CD4-positive, alpha-beta T cell treated with Interleukin-4 for 1 hour (primary cell): ENCODE results near the gene TNNI2.
"Not testable (repeated sequence)": the region's sequence is repeated elsewhere in the genome, so short reads cannot be mapped to it uniquely, and the experiment has no call there.

Experiments used
- DNase-seq, 2 donors: peaks; one replicate each; pipeline ENCODE4 v3.0.0-alpha.2; 2020 to 2022

Gene TNNI2

DNA sequence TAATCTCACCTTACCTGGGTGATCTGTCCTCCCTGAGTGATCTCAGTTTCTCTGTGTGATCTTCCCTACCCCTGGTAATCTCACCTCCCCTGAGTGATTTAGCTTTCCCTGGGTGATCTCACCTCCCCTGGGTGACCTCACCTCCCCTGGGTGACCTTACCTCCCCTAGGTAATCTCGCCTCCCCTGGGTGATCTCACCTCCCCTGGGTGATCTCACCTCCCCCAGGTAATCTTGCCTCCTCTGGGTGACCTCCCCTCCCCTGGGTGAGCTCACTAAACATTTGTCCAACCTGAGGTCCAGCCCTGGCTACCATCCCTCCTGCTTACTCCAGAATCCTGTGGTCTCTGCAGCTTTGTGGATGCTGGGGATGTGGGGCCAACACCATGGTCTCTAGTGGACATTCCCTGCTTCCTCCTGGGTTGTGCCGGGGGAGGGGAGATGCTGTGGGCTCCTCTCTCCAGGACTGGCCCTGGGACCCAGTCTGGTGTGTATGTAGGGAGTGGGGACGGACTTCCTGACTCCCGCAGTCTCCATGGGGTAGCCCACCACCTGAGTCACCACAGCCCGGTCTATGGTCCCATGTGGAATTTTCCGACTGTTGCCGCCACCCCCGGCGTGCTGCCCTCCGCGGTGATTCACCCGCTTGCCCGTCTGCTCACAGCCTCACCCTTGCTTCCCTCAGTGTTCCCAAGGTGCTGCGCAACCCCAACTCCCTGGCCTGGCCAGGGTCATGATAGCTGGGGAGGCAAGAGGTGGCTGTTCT, 24.0 kb downstream of the TNNI2 start:
- DNase-seq, result no peak

DNA sequence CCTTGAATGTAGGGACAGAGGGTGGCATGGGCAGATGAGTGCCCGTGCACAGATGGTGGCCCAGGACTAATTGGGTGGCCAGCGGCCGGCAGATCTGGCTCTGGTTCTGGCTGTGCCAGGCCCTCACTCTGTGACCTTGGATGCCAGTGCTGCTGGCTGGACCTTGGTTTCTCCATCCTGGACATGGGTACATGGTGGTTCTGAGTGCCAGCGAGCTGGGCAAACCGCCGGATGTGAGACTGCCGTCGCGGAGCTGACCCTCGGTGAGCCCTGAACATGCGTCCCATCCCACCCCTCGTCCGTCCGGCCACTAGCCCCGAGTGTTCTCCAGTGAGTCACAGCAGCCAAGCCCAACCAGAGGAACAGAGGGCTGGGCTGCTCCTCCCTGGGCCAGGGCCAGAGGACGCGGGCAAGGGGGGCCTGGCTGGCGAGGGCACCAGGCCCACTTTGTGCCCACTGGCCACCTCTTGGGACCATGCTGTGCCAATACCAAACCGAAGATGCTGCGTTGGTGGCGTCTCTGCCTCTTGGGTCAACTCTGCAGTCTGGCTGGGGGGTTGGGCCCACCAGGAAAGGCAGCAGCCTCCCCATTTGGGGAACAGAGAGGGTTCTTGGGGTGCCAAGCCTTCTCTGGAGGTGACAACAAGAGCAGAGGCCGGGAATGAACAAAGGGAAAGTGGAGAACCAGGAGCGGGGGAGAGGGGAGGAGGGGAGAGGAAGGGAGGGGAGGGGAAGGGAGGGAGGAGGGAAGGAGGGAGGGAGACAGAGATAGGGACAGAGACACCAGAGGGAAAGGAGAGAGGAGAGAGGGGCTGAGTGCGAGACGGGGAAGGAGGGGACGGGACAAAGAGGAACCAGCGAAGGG, 24.8 kb downstream of the TNNI2 start:
- peak in 1 of 2 donors; percentile 53 for DNase-seq

DNA sequence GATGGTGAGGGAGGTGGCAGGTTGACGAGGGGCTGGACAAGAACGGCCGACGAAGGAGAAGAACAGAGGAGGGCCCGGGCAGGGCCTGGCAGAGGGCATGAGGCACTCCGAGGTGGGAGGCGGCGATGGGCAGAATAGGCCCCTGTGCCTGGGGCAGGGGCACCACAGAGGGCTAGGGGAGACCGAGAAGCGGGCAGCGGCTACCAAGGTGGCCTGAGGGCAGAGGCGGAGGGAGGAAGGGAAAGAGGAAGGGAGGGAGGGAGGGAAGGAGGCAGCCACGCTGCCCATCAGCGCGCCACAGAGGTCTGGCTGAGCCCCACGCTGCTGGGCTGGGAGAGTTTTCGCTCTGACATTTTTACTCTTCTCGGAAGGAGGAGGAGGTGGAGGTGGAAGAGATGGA, 25.4 kb downstream of the TNNI2 start:
- no peak for DNase-seq

DNA sequence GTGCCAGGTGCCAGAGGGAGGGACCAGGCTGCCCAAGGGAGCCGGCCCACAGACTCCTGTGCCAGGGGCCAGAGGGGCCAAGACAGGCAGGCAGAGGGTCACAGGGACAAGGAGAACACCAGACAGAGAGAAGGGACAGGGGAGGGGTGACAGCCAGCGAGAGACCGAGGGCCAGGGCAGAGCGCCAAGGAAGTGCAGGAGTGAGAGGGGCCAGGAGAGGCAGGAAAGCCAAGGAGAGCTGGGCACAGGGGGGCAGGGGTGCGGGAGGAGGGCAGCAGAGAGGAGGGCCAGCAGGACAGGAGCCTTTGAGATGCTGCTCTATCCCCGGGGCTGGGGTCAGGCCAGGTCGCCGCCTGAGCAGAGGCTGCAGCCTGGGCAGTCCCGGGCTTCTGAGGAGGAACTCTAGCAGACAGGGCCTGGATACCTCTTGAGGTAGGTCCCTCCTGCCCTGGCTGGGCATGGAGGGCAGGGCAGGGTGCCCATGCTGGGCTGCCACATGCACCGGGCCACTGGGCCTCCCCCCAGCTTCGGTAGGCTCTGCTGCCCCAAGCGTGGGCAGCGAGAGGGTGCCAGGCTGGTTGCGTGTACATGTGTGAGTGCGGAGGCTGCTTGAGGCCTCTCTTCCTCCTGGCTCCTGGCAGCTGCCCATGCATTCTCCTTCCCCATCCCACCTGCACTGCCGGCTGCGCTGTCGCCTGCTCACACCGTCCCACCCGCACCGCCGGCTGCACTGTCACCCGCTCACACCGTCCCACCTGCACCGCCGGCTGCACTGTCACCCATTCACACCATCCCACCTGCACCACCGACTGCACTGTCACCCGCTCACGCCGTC, 26.3 kb downstream of the TNNI2 start:
- DNase-seq, result no peak

DNA sequence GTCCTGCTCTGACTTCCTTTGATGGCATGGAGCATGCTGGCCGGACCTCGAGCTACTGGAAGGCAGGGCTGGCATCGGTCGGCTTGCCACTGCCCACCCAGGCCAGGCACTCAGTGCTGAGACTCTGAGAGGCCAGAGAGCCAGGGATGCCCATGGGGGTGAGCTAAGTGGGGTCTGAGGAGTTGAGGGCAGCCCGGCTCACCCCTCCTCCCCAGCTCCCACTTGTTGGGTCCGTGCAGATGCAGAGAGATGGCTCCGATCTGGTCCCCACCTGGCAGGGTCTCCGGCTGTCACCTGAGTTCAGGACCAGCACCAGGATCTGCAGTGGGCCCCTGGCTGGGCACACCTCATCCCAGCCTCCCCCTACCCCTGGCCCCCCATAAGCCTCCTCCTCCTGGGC, 27.4 kb downstream of the TNNI2 start:
- DNase-seq, result no peak

DNA sequence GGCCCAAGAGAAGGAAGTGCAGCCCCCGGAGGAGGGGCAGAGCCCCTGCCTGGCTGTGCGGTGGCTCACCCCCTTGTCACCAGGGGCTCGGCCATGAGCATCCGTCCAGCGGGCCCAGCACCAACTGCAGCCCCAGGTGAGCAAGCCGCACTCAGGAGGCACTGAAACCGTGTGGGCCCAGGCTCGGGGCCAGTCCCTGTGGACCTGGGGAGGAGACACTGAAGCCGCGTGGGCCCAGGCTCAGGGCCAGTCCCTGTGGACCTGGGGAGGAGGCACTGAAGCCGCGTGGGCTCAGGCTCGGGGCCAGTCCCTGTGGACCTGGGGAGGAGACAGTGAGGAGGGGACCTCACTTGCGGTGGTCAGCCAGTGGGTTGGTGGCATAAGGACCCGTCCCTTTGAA, 28.0 kb downstream of the TNNI2 start:
- DNase-seq, result no peak

DNA sequence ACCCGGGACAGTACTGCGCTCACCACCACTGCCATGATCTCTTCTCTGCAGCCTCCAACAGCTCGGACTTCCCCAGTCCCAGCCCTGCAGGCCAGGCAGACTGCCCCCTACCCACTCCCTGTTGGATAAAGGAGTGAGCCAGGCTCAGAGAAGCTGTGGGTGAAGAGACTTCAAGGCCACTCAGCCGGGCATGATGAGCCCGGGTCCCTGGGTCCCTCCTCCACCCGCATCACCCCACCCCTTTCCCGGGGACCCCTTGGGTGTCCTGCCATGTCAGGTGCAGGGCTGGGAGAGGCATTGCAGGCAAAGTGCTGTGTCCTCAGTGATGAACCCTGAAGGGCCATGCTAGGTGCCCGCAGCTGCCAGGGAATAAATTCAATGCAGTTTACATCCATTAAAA, 28.6 kb downstream of the TNNI2 start:
- no peak for DNase-seq

DNA sequence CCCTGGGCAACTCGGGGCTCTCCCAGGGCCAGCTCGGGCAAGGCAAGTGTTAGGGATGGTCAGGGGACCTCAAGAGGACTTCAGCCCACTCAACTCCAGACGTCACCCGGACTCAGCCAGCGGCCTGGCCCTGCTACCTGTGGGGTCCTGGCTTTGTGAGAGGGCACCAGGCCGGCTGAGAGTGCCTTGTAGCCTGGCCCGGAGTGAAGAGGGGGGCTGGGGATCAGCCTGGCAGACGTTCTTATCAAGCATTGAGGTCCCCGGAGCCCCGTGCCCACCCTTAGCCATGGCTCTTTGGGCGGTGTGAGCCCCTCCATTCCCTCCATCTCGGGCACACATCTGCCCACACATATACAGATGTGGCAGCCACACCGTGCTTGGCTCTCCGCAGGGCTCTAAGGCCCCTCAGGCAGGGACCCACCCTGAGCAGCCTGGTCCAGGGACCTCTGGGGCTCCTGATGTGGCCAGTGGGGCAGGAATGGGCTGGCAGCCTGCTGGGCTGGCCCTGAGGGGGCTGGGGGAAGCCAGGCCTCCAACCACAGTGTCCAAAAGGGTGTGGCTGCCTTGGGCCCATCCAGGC, 29.4 kb downstream of the TNNI2 start:
- no peak for DNase-seq

DNA sequence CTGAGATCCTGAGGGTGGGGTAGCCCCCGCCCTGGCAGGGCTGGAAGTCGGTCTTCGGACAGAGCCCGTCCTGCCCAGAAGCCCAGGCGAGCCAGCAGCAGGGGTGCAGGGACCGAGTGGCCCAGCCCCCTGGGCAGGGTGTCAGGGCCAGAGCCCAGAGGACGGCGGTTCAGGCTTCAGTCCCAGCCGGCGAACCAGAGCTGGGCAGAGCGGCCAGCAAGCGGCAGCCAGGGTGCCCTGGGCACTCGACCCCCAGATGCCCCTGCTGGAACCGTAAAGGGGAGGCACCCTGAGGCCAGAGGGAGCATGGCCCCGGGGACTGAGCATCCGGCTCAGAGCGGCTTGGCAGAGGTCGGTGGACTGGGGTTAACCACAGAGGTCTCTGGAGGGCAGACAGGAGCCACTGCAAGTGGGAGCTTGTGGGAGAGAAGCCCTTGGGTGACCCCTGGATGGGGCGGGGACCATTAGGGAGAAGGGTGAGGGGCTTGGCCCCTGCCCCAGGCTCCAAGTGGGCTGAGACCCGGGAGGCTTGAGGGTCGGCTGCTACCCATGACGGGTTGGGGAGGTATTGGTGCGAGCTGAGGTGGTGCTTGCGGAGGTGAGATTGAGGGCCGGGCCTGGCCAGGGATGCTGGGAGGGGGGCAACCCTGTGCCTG, 30.0 kb downstream of the TNNI2 start:
- no peak for DNase-seq

DNA sequence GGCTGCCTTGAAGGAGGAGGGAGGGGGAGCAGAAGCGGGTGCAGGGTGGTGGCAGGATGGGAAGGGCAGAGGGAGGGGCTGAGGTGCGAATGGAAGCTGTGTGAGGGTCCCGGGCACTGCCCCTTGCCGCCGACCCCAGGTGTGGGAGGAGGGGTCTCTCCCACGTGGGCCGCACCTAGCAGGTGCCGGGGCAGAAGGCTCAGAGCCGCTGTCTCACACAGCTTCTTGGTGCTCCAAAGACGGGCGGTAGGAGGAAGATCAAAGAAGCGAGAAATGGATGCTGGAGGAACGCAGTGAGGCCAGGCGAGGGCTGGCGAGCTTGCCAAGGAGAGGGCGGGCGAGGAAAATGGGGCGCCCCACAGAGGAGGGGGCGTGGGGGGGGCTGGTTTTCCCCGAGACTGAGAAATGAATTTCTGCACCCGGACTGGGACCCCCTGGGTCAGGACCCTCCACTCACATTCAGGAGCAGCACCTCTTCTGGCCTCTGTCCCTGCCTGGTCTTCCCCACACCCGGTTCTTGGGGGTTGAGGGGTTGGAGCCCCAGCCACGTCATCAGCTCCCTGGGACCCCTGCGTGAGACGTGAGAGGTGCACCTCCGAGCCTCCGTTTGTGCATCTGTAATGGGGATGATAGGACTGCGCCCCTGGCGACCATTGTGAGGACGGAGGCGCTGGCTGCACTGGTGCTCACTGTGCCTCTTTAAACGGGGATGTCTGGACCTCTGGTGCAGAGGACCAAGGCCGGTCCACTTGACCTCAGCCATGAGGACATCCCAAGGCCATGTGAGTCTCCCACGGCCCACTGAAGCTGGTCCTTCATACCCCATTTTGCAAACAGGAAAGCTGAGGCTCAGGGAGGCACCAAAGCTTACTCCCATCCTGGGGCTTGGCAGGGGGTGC, 30.9 kb downstream of the TNNI2 start:
- no peak for DNase-seq

DNA sequence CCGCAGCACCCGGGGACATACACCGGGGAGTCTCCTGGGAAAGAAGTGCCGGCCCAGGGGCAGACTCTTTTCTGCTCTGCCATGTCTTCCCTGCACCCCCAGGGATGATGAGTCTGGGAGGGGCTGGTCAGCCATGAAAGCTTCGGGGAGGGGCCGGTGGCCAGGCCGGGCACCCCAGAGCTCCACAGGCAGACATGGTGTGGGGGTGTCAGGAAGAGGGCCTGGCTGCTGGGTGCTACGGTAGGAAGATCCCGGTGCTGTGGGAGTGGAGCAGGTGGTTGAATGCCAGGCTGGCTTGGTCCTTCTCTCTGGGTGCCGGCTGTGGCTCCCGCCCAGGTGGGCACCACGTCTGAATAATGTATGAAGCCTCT, 31.5 kb downstream of the TNNI2 start:
- DNase-seq, result no peak

DNA sequence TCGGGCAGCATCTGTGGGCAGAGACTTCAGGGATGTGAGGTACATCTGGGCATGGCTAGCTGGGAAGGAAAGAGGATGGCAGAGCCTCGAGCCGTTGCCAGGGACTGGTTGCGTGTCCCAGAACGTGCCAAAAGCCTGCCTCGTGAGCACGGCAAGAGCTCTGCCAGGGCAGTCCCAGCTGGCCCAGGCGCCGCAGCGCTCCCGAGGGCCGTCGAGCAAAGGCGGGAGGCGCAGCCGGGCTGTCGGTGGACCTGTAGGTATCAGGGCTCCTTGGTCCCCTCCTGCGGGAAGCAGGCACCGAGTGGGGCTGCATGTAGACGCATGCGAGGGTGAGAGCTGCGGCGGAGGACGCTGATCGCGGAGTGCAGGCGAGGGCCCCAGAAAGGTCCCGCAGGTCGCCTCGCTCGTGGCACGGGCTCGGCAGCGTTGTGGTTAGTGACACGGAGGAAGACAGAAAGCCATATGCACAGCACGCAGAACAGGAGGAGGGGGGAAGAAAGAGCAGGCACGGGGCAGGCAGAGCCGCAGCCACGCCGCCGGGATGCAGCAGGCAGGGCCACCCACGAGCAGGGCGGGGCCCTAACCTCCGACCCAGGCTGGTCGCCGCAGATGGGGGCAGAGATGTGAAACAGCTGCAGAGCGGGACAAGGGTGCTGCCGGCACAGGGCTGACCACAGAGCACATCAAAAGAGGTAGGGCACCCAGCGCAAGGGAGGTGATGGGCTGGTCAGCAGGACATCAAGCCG, 32.1 kb downstream of the TNNI2 start:
- peak; percentile 39 to 55 for DNase-seq

DNA sequence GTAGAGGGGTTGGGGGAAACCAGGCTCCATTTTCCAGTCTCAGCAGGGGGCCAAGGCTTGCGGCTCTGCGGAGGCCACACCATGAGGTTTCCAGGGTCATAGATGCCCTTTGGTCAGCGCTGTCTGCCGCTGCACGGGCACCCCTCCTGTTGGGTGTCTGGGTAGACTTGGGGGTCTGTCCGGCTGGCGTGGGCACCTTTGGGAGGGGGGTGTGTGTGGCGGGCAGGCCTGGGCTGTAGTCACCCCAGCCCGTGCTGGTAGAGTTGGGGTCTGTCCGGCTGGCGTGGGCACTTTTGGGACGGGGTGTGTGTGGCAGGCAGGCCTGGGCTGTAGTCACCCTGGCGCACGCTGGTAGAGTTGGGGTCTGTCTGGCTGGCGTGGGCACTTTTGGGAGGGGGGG, 32.8 kb downstream of the TNNI2 start:
- no peak for DNase-seq

DNA sequence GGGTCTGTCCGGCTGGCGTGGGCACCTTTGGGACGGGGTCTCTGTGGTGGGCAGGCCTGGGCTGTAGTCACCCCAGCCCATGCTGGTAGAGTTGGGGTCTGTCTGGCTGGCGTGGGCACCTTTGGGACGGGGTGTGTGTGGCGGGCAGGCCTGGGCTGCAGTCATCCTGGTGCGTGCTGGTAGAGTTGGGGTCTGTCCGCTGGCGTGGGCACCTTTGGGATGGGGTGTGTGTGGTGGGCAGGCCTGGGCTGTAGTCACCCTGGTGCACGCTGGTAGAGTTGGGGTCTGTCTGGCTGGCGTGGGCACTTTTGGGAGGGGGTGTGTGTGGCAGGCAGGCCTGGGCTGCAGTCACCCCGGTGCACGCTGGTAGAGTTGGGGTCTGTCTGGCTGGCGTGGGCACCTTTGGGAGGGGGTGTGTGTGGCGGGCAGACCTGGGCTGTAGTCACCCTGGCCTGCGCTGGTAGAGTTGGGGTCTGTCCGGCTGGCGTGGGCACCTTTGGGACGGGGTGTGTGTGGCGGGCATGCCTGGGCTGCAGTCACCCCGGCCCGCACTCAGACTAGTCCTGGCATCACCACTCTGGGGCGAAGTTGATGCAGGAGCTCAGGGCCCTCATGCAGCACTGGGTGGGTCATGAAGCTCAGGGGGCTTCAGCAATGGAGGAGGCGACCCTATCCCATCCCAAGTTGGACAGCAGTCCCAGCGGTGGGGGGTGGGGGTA, 33.6 kb downstream of the TNNI2 start:
- DNase-seq, result no peak

DNA sequence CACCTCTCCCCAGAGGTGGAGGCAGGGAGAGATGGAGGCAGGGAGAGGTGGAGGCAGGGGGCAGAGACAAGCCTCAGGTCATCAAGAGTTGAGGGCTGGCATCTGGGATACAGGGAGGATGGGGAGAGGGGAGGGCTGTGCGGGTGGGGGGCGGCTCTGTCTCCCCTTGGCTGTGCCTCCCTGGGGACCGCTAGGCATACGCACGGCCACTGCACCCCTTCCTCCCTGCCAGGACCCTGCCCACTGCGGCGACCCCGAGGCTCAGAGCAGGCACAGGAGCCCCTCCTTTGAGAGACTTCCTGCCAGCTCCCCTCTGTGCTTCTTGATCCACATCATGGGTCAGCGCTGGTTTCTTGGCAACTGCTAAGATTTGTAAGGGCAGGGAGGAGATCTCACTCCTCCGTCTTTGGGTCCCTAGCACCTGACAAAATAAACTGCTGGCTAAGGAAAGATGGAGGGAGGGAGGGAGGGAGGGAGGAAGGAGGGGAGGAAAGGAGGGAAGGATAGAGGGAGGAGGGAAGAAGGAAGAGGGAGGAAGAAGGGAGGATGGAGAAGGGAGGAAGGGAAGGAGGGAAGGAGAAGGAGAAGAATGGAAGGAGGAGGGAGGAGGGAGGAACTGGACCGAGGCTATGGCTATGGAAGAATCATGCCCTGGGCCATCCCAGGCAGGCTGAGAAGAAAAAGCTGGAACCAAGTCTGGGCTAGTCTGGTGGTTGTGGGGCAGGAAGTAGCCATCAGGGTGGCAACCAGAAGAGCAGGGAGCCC, 34.4 kb downstream of the TNNI2 start:
- no peak for DNase-seq

DNA sequence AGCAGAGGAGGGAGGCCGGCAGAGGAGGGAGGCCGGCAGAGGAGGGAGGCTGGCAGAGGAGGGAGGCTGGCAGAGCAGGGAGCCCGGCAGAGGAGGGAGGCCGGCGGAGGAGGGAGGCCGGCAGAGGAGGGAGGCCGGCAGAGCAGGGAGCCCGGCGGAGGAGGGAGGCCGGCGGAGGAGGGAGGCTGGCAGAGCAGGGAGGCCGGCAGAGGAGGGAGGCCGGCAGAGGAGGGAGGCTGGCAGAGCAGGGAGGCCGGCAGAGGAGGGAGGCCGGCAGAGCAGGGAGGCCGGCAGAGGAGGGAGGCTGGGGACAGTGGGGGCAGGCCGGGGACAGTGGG, 35.0 kb downstream of the TNNI2 start:
- DNase-seq, result not testable (repeated sequence)

DNA sequence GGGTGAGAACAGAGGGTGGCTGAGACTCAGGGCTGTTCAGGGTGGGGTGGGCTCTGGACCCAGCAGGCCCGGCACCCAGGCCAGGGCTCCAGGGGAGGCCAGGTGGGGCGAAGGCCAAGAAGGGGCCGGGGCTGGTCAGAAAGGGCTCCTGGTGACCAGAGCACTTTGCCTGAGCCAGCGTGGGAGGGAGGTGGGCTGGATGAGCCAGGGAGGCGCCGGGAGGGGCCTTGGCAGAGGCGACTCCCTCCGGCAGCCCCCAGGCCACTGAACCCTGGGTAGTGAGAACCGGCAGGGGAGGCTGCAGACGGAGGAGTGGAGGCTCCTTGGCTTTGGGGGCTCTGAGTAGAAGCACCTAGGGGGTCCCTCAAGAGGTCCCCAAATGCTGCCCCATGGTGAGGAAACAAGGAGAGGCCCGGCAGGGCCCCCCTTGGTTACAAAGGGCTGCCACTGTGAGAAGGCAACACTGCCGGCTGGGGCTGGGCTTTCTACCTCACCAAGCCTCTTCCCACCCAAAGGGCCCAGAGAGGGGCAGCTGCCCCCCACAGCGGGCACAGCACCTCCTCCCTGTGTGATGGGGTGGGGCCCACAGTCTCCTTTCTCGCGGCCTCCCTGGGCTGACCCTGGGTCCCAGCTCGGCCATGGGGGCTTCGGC, 35.8 kb downstream of the TNNI2 start:
- not testable (repeated sequence) for DNase-seq

DNA sequence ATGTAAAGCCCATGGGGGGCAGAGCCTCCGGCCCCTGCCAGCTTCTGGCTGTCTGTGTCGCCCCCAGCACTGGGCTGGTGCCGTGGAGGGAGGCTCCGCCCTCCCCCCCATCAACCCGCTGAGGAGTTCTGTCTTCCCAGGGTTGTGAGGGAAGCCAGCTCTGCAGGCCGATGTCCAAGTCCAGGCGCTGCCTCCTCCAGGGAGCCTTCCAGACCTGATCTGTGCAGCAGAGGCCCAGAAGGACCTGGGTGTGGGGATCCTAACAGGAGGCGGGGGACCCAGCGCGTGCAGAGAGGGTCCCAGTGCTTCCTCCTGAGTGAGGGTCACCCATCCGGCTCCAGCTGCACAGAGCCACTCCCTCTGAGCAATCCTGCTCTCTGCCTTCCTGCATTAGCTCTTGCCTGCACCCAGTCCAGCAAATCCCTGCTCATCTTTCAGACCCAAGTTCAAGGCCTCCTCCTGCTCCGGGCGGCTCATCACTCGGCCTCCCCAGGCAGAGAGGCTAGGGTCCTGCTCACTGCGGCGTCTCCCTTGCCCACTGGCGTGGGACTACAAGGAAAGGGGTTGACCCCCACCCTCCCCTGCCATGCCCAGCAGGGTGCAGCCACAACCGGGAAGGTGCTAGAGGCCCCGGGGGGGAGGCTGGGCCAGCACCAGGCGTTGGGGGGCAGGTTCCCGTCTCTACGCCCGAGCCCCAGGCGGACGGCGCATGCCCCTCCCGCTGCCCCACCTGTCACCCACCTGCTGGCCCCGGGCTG, 36.5 kb downstream of the TNNI2 start:
- DNase-seq, result no peak
